Stimulated activated CD4-positive, alpha-beta T cell treated with anti-CD3 and anti-CD28 coated beads, Interleukin-15, amount 100 ng/mL, for 48 hours (primary cell): ENCODE measurements around the gene SMAD5.

Experiments
- DNase-seq, 2 donors: peaks; one replicate each; pipeline ENCODE4 v3.0.0-alpha.2; 2020; ENCODE audit warnings: low read depth in 2 of 2

SMAD5 gene

GRCh38 chr5:136222580-136223235, 90.1 kb downstream of the SMAD5 start:
- no peak for DNase-seq

- no peak for DNase-seq
Measured at GRCh38 chr5:136225796-136226195, 93.2 kb downstream of the SMAD5 start.

GRCh38 chr5:136226401-136226800, 93.8 kb downstream of the SMAD5 start:
- DNase-seq = no peak

- DNase-seq = no peak
Measured at GRCh38 chr5:136228136-136228757, 95.6 kb downstream of the SMAD5 start.

GRCh38 chr5:136230176-136230575, 97.5 kb downstream of the SMAD5 start:
- DNase-seq = no peak

GRCh38 chr5:136232316-136232715, 99.7 kb downstream of the SMAD5 start:
- DNase-seq = no peak
